LoVo (cell line): Measurements from ENCODE around the gene NEK10.
"Not testable (repeated sequence)": the region's sequence is repeated elsewhere in the genome, so short reads cannot be mapped to it uniquely, and the experiment has no call there.

ENCODE experiments used
- DNase-seq: peaks from one replicate; pipeline ENCODE4 v3.0.0-alpha.2; 2016; ENCODE audit warnings: low spot score

Gene NEK10

DNA sequence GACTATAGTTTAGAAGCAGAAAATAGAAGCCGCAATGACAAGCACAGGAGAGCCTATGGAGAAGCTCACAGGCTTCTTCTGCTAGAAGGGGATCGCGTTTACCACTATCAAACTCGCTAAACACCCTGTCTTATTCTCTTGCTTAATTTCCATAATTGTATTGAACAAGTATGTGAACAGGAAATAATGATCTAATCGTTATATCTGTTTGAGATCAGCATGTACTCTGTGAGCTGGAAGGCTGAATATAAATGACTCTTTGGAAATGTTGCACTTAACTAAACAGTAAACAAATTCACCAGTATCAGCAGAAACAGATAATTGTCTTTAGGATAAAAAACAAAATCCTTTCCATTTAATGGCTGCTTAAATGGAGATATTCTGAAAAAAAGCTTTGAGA is 15.0 kb downstream of the NEK10 start:
- DNase-seq, result no peak

DNA sequence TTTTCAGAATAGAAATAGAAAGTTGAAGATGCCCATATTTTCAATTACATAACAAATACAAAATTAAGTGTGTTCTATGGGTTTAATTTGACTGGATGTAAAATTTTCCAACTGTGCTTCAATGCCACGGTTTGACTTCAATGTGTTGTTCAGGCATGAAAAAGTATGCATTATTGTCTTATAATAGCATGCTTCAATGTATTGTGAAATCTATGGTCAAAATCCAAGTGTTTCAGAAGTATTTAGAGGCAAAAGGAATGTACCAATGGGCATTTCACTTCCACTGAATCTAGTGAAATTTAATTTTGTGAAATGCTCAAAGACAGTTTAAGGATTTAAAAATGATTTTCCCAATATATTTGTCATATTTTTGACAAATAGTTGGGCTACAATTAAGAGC is 16.0 kb downstream of the NEK10 start:
- DNase-seq, result no peak

DNA sequence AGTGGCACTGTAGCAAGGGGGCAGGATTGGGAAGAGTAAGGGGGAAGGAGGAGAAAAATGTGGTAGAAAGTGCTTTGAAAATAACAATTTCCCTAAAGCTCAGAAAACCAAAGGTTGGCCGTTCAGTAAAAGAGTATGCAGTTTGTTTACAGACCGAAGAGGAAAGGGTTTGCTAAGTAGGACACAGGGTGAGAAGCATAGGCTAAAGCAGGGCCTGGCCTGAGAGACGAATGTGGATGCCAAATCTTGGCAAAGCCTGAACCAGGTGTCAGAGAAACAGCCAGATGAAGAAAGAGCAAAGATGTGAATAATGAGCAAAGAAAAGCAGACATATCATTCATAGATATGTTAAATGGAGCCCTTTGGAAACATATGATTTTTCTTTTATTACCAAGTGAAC is 17.1 kb downstream of the NEK10 start:
- DNase-seq, result no peak

DNA sequence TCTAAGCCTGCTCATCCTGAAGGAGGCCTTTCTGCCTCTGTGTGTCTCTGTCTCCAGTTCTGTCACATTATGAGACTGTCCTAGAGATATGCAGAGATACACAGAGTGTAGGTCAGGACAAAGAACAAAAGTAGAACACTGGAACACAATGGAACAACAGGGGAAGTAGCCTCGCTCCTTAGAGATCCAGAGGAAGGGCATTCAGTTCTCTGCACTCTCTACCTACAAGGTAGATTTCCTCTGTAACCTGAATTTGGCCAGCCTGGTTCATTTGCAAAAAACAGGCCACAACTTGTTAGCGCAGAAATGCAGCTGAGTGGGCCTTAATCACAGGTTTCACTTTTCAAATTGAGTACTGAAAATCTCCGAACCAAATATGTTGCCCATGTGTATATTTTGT is 19.4 kb downstream of the NEK10 start:
- DNase-seq, result no peak

DNA sequence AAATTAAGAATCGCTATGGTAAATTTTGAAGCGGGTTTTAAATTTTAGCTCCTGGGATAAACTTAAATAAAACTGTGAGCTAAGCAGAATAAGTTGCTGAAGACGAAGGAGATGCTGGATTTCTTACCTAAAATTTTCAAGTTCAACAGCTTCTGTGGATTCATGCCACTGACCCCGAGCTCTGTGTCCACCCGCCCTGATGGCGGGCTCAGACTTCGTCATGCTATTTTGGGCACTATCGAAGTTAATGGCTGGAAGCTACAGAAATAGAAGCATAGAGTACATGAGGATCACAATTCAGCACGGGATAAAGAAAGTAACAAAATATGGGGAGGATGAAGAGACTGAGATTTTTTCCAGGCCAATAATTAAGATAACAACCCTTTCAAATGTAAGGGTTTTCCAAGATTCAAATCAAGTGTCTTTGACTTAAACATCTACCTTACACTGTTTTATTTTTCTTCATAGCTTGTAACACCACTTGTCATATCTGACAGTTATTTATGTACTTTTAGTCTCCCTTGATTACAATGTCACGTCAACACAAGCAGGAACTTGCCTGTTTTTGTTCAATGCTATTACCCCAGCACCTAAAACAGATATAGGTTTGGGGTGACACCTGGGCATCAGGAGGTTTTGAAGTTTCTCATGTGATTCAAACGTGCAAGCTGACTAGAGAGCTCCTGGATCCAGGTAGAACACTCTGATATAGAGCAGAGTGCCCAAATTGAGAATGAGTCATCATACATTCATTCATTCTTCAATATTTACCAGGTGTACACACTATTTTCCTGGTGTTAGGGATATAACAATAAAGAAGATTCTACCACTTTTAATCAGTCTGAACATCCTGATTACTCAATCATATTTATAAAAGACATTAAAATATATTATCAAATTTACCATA is 23.0 kb downstream of the NEK10 start:
- no peak for DNase-seq

DNA sequence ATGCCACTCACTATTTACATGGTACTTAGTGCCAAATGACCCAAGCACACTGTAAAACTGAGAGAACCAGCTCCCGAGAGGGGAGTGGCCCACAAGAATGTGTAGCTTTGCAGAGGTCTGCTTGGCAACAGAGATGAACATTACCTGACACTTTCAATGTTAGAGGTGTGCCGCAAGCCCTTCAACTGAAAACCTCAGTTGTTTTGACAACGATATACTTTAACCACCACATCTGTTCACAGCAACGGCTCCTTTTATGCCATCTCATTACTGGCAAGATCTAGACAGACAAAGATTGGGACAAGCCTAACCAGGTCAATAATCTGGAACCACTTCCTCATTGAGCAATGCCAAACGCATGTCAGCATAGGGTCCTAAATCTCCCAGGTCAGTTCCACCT is 23.7 kb downstream of the NEK10 start:
- DNase-seq, result no peak

DNA sequence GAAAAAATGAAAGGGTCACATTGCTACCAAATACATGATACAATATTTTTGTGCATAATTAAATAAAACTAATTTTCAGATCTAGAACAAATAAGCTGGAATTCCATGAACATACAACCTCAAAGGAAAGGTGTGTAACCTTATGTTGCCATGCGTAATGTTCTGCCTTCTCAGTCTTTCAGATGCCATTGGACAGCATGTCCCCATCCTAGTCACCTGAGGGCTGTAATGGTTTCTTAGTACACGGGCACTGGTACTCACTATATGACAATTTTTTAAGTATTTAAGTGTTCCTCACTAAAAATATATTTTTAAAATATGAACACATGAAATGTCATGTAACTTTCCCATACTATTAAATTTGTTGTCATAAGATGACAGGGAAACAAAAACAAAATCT is 24.1 kb downstream of the NEK10 start:
- DNase-seq, result no peak

DNA sequence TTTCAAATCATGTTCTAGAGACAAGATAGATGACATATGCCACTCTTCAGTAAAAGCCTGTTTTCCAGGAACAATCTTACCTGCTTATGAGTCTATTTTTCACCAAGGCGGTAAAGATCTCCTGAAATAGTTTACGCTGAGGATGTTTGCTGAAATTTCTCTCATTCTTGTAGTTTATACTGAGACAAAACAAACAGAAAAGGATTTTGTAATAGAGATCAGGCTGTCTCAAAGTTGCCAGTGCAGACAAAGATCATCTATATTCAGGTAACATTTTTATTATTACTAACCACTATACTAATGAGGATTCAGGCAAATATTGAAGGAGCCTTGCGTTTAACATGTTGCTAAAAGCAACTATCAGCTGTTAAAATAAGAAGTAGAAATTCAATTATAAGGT is 25.0 kb downstream of the NEK10 start:
- no peak for DNase-seq

DNA sequence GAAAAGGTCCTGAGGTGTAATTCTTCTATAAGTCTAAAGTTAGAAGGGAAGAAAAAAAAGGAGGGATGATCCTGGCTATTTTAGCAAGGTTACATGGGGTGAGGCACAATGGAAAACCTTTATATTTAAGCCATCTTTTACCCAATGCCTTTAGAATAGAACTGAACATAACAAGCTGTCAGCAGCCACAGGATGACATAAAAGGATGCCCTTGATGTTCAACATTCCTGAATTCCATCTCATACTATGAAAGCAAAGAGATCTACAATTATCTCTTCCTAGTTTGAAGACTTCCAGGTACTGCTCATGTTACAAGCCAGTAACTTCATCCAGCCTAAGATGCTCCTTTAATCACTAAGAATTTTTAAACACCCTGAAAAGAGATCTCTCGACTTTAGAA is 26.9 kb downstream of the NEK10 start:
- no peak for DNase-seq

DNA sequence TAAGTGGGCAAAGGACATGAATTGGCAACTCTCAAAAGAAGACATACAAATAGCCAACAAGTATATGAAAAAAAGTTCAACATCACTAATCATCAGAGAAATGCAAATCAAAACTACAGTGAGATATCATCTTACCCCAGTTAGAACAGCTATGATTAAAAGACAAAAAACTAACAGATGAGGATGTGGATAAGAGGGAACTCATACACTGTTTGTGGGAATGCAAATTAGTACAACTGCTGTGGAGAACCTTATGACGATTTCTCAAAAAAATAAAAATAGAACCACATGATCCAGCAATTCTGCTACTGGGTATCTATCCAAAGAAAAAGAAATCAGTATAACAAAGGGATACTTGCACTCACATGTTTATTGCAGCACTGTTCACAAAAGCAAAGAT is 28.6 kb downstream of the NEK10 start:
- DNase-seq, result no peak

DNA sequence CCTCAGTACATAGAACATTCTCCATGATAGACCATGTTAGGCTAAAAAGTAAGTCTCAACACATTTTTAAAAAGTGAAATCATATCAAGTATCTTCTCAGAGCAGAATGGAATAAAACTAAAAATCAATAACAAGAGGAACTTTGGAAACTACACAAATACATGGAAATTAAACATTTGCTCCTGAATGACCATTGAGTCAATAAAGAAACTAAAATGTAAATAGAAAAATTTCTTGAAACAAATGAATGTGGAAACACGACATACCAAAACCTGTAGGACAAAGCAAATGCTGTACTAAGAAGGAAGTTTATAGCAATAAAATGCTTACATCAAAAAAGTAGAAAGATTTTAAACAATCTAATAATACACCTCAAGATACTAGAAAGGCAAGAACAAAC is 33.6 kb downstream of the NEK10 start:
- DNase-seq, result no peak

DNA sequence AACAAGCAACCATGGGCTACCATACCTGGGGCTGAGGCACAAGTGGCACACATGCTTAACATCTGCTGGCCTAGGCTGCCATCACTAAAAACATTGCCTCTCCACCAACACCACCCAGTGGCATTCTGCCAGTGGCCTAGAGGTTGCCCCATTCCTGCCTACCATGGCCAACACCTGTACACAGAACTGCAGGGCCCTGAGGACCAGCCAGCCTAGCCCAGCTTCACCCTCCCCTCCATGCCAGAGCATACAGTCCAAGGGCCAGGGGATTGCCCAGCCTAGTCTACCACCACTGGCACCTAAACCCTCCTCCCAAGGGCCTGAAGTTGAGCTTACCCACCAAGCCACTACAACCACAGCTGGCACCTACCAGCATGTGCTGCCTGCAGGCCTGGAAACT is 35.3 kb downstream of the NEK10 start:
- no peak for DNase-seq

DNA sequence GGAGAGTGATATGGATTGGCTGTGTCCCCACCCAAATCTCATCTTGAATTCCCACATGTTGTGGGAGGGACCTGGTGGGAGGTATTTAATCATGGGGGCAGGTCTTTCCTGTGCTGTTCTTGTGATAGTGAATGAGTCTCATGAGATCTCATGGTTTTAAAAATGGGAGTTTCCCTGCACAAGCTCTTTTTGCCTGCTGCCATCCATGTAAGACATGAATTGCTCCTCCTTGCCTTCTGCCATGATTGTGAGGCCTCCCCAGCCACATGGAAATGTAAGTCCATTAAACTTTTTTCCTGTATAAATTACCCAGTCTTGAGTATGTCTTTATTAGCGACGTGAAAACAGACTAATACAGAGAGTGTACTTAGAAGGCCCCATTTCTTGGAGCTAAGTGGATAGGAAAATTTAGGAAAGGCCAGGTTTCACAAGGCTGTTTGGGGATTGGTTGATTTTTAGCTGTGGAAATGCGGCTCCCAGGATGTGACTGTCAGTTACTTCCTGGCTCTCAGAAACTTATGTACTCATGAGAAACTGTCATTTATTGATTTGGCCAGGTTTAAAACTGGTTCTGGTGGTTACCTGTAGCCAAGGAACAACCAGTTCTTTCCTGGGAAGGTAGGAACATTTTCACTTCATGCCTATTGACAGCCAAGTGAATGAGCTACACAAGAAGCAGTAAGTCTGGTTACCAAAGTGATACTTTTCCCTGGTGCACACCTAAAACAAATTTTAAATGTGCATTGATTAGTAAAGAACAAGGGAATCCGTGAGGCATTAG is 40.0 kb downstream of the NEK10 start:
- not testable (repeated sequence) for DNase-seq

DNA sequence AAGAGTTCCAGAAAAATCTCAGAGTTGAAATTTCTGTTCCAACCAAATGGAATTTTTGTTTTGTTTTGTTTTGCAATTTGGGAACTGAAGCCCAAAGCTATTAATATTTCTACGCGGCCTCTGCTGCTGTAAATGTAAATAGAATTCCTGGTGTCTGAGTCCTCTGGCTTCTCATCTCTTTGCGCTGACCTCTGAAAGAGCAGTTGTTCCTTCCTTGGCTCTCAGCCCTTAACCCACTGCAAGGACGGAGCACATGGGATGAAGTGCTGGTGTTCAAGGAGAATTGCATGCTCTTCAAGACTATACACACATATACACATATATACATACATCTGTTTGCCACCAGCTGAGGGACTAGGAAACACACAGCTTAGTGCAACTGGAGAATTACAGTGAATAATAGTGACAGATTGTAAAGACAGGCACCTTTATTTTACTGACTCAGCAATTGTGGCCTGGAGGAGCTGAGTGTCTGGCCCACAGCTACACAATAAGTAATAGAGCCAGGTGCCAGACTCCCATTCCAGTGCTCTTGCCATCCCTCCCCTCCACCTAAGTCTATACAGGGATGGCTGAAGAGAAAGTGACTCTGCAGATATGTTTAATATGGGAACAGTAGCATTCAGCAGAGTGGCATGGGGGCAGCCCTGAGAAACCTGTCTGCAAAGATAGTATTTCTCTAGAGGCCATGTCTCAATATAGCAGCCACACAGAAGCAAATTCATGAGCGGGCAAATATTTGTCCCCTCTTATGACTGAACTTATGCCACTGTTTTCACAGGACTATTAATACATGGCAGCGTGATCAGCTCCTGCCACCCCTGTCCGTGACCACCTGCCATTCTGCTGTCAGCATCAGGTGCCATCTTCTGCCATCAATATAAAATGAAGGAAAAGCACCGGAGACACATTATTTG is 42.3 kb downstream of the NEK10 start:
- DNase-seq, result no peak

DNA sequence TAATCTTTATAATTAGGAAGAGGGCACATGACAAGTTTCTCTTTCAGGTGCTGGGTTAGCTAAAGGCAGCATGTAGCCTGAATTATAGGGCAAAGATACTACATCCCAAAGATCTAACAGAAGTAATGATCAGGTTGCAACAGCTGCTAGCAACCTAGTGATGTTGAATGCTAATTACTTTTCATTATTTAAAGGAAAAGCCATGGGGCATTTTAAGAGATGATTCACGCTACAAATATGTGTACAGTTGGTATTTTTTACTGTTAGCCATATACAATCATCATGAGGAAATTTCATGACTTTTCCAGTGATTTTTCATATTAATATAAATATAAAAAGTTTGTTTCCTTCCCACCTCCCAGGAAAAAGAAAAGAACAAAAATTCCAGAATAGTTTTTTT is 43.0 kb downstream of the NEK10 start:
- DNase-seq, result no peak

DNA sequence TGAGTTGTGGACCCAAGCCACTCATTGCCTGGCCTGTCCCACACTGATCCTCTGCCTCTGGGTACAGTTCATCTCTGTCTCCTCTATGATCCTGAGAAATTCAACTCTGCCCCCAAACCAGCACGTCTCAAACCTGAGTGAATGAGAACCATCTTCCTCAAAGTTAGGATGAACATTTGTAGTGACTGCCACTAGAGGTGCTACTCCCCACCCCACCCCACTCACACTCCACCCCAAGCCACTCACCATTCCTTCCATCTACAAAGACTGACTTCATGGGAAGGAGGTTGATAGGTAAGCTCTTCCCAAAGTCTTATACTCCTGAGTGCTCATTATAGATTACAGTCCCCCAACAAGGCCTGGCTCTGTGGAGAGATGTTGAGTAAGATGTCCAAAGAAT is 43.8 kb downstream of the NEK10 start:
- DNase-seq, result no peak

DNA sequence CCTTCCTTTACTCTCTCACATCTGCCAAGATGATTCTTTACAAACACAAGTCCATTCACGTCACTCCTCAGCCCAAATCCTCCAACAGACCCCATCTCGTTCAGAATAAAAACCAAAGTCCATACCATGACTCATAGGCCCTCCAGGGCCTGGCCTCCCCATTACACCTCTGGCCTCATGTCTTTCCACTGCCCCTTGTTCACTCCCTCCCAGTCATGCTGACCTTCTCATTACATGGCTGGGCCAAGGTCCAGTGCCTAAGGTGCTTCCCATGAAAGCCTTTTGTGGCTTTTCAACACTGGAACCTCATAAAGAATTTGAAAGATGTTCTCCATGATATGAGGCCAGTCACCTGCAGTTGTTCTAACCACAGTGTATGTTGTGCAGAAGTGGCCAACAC is 44.5 kb downstream of the NEK10 start:
- no peak for DNase-seq

DNA sequence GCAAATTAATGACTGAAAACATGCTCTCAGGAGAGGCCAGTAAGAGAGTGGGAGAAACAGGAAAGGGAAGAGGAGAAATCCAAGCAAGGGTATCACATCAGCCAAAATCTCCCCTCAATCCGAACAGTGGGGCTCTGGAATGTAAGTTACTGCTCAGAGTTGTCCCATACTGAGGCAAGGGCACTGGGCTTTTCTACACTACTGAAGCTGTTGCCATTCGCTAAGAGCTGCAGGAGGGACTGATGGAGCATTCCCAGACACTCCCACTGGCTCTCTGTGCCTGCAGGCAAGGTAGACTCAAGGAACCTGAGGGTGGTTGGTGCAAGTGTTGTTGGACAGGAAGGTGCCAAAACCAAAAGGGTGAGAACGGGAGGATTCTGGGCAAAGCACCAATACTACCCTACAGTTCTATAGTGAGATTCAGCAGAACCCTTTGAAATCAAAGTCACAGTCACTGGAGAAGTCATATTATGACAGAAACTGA is 46.1 kb downstream of the NEK10 start:
- no peak for DNase-seq

DNA sequence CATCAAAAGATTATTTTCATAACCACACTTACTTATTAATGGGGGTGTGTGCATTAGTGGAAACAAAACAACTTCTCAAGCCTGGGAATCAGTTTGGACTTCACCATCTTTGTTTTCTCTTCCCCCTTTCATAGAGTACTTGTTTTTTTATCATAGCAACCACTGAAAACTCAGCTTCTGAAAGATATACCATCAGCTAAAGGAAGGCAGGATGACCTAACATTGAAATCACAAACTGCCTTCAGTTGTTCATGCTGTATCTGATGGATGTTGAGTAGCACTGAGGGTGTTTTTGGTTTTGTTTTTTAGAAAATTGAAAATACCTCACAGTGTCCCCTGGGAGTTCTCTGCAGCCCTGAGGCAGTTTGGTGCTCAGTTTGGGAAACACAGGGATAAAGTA is 46.5 kb downstream of the NEK10 start:
- DNase-seq, result no peak

DNA sequence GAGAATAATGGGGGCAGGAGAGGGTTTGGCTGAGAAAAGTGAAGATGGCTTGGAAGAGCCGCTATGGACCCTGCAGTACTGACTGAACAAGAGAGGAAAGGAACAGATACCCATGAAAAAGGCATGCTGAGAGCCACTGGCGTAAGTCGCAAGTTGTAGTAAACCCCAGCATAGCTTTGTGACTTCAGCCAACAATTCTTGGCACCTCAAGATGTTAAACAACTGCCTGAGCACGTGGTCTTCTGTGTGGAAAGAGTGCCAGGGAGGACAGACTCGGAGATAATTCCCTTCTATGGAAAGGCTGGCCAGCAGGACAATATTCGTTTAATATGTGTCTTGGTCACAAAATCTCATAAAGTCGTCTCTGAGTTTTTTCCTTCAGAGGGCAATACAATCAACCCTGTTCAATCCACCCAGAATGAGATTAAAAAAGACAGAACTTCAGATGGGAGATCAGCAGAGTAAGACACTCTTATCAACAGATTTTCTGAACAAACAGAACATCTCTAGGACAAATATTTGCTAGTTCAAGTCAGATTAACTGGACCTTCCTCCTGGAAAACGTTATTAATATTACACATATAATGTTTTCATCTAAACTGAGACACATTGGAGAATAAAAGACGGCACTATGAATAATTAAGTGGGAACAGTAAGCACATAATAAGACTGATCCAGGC is 49.2 kb downstream of the NEK10 start:
- no peak for DNase-seq

DNA sequence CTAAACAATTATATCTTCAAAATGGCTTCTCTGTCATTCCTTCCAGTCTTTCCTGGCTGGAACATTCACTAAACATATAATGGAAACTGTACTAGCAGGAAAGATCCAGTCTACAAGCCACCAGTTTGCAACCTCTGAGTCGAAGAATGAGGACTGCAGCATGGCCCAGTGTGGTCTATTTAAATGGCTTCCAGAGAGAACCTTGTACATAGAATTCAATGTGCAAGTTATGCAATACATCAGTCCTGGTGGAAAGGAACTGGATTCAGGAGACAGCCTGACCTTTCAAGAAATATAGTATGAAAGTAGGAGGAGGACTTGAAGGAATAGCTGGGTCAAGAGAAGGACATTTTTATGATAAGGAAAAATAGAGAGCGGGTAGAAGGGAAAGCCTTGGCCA is 49.9 kb downstream of the NEK10 start:
- DNase-seq, result no peak

DNA sequence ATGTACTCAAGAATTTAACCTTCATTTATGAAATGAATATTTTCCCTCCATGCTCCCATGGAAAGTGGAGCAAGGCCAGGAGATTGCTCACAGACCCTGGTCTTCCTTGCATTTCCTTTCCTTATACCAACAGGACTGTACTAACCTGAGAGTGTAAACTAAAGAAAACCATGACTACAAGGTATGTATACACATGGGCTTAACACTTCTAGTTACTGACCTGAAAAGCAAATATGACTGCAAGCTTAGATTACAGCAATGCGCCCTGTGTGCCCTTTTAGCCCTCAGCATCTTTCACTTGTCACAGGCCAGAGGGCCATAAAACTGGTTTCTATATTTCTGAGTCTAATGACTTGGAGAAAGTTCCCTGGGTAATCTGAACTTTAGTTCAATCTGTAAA is 52.1 kb downstream of the NEK10 start:
- no peak for DNase-seq
